Glutamatergic neuron (in vitro differentiated cells): ENCODE results near the gene CSNK1D. TPM values are rescaled to one million over a fixed set of nuclear protein-coding genes. Genes with fewer than 3 reads are reported as not detected.

Experiments
- DNase-seq: peaks from one replicate; pipeline ENCODE4 v3.0.0; 2022
- H3K27ac Mint-ChIP-seq: one replicate; pipeline ENCODE4 v1.8.0; 2020; ENCODE audit warnings: mild to moderate bottlenecking, mixed read lengths, inconsistent platforms; ENCODE audit not compliant: unreplicated experiment
- H3K27me3 Mint-ChIP-seq: one replicate; pipeline ENCODE4 v1.8.0; 2020; ENCODE audit warnings: mild to moderate bottlenecking, moderate library complexity, mixed read lengths, inconsistent platforms; ENCODE audit not compliant: unreplicated experiment
- H3K36me3 Mint-ChIP-seq: one replicate; pipeline ENCODE4 v1.8.0; 2020; ENCODE audit warnings: mild to moderate bottlenecking, mixed read lengths, inconsistent platforms; ENCODE audit not compliant: unreplicated experiment
- H3K4me1 Mint-ChIP-seq: one replicate; pipeline ENCODE4 v1.8.0; 2020; ENCODE audit warnings: mild to moderate bottlenecking, low read depth, mixed read lengths, inconsistent platforms; ENCODE audit not compliant: unreplicated experiment
- H3K4me3 Mint-ChIP-seq: one replicate; pipeline ENCODE4 v1.8.0; 2020; ENCODE audit warnings: mild to moderate bottlenecking, mixed read lengths, inconsistent platforms; ENCODE audit not compliant: unreplicated experiment
- H3K9me3 Mint-ChIP-seq: one replicate; pipeline ENCODE4 v1.8.0; 2020; ENCODE audit warnings: mild to moderate bottlenecking, moderate library complexity, mixed read lengths, inconsistent platforms; ENCODE audit not compliant: unreplicated experiment
- total RNA-seq: library from RNA; stranded (reverse); fragmentation: NEBNext Ultra II Directional; extraction: Animal tissue kit (Norgen Biotek cat#: 25700); gene quantifications from one replicate; pipeline ENCODE4 v1.2.1, GENCODE V29; 2021; ENCODE audit not compliant: unreplicated experiment
- TF ChIP-seq, protein P1 (sequence below): fragments of 200-600 bp; sonication (generic); IDR thresholded peaks from one replicate; pipeline ENCODE4 v1.5.0; 2021; ENCODE audit not compliant: partially characterized antibody, unreplicated experiment

The CSNK1D gene
- total RNA-seq, 1 donor from 2014 or later: 211 TPM

DNA sequence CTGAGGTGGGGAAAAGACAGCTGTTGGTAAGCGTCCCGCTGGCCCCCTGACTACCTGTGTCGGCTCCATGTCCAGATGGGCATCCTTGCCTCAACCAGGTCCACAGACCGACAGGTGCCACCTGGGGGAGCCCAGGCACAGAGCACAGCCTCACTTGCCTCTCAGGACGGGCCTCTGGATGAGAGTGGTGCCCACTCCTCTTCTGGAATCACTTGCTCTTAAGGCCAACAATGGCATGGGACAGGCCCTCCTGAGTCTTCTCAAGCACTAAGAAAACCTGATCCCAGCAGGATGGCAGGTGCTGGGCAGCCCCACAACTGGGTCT lies 27.5 kb downstream of the CSNK1D start:
- peaks cover 11% of the 10 kb centered on the region for H3K9me3 Mint-ChIP-seq
- H3K4me1 Mint-ChIP-seq: peaks cover 9% of the 10 kb centered on the region
- peaks cover 11% of the 10 kb centered on the region for H3K36me3 Mint-ChIP-seq
- H3K4me3 Mint-ChIP-seq: no peak overlapping the region
- TF ChIP-seq, protein P1, sequence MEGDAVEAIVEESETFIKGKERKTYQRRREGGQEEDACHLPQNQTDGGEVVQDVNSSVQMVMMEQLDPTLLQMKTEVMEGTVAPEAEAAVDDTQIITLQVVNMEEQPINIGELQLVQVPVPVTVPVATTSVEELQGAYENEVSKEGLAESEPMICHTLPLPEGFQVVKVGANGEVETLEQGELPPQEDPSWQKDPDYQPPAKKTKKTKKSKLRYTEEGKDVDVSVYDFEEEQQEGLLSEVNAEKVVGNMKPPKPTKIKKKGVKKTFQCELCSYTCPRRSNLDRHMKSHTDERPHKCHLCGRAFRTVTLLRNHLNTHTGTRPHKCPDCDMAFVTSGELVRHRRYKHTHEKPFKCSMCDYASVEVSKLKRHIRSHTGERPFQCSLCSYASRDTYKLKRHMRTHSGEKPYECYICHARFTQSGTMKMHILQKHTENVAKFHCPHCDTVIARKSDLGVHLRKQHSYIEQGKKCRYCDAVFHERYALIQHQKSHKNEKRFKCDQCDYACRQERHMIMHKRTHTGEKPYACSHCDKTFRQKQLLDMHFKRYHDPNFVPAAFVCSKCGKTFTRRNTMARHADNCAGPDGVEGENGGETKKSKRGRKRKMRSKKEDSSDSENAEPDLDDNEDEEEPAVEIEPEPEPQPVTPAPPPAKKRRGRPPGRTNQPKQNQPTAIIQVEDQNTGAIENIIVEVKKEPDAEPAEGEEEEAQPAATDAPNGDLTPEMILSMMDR: no peak
- peaks cover 10% of the 10 kb centered on the region for H3K27me3 Mint-ChIP-seq
- no peak for DNase-seq
- no peak overlapping the region for H3K27ac Mint-ChIP-seq

DNA sequence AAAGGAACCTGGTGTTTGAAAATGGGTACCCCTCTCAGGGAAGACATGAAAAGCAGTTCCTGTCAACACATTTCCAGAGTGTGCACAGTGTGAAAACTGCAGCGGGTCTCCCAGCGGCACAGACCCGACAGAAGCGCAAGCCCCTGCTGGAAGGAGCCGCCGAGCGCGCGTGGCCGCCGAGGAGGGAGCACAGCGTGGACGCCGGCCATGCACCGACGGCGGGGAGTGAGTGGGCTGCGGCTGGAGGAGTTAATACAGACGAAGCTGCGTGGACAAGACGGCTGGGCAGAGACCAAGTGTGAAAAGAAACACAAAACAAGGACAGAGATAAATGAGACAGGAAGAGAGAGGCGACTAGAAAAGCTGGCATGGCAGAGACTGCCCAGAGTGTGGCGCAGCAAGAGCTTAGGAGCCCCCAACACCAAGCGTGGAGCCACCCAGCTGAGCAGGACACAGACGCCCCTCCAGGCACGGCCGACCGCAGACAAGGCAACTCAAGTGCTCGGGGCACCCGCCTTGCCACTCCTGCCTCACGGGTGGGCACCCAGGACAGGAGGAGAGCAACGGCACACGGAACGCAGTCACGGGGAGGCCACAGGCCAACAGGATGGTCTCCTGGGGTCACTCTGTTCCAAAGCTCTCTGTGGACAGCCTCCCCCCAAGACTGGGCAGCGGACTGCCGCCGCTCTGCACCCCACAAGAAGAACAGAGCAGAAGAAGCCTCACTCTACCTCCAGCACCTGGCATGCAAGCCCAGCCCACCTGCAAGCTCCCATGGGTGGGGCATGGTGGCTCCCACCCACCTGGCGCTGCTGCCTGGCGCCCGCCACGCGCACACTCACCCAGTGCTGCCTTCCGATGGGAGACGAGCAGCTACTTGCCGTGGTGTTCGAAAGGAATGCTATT lies 28.1 kb downstream of the CSNK1D start:
- no peak overlapping the region for H3K4me3 Mint-ChIP-seq
- H3K36me3 Mint-ChIP-seq: peaks cover 11% of the 10 kb centered on the region
- TF ChIP-seq, protein P1: no peak
- H3K9me3 Mint-ChIP-seq: peaks cover 15% of the 10 kb centered on the region
- H3K27me3 Mint-ChIP-seq: peaks cover 16% of the 10 kb centered on the region
- peaks cover 12% of the 10 kb centered on the region for H3K4me1 Mint-ChIP-seq
- no peak overlapping the region for H3K27ac Mint-ChIP-seq
- no peak for DNase-seq

DNA sequence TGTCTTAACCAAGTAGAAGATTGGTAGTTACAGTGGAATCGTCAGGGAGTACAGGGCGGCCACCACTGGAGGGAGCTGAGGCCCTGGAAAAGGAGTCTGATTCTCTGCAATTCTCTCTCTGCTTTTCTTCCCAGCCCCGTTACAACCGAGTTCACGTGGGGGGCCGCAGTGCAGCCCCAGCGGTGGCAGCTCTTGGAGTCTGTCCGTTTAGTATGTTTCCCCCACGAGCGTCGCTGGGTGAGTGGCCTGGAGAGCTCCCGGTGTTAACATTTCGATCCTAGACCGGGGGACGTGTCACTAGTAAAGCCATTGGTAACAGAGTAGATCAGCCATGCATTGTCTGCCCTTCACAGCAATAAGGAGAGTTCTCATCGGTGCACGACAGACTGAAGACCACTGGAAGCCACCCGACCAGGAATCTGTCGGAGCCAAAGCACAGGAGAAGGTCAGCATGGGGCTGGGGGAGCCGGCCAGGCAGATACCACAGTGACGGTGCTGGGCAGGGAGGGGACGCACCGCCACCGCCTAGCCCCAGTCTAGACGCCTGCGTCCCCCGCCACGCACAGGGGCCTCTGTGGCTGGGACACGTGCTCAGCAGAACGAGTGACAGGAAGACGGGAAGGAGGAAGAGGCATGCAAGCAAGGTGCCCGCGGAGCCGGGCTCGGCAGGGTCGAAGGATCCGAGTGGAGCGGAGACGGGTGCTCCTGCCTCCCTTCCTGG lies 28.9 kb downstream of the CSNK1D start:
- TF ChIP-seq, protein P1: peak; percentile 48
- Mint-ChIP-seq H3K4me1 (peaks cover 12% of the 10 kb centered on the region), H3K36me3 (peaks cover 11% of the 10 kb centered on the region), H3K9me3 (peaks cover 15% of the 10 kb centered on the region), H3K27ac (peak overlapping the region; percentile 73), H3K4me3 (peak overlapping the region; percentile 40), H3K27me3 (peaks cover 16% of the 10 kb centered on the region)
- DNase-seq: no peak

DNA sequence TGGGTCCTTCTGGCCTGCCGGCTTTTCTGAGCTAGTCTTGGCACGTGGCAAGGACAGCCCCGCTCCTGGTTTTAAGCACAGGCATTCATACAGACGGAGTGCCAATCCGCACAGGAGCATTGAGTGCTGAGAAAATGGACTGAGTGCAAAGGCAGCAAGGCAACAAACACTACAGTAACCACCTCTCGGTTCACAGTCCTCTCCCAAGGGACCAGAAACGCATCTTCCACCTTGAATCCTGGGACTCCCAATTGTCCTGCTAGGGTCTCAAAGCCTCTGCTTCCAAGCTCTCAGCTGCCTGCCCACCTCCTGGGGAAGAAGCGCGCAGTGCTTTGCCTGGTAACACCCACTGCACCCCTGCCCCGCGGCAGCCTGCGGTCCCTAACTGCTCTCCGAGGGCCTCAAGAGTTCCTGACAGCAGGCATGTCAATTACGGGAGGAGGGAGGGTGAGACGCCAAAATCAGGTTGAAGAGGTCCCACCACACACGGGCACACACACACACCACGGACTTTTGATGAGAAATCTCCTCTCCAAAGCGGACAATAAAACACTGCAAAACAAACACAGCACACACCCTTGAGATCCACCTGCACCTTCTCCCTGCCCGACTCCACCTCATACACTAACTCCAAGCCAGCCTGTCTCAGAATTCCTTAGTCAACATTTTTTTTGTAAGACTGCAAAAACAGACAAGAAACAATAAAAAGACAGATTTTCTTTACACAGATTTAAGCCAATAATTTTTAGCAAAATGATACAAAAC lies 29.7 kb downstream of the CSNK1D start:
- Mint-ChIP-seq H3K4me3 (peak overlapping the region; percentile 40), H3K4me1 (peaks cover 12% of the 10 kb centered on the region), H3K9me3 (peaks cover 15% of the 10 kb centered on the region), H3K27ac (peak overlapping the region; percentile 73), H3K36me3 (peaks cover 11% of the 10 kb centered on the region), H3K27me3 (peaks cover 14% of the 10 kb centered on the region)
- TF ChIP-seq, protein P1: no peak
- no peak for DNase-seq
